ENCODE results near the gene AADACL4. TPM values are rescaled to one million over a fixed set of nuclear protein-coding genes. Genes with fewer than 3 reads are reported as not detected.

Gene AADACL4
- not detected in 3 replicates for total RNA-seq
- long read RNA-seq: 0 reads

DNA sequence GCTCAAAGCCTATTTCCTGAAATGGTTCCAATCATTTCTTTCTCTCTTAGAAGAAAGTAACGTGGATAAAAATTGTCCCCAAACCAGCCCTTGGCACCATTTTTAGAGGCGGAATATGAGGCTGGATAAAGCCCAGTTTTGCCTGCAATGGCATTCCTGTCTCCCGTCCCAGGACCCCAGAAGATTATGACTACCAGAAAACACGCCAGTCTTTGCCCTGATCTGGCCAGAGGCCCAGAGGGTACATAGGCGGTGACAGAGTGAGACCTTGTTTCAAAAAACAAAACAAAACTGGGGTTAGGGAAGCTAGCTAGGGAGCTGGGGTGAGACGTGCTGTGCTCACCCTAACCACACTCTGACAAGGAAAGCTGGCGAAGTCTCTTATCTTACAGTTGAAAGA, at the start of gene AADACL4:
TSS of gene AADACL4 (plus strand) at position 301 of the 400 bp plus-strand sequence. CDS start 462 bp downstream, outside the sequence.
- peaks cover 25% of the 10 kb centered on the region for H3K9me3 Mint-ChIP-seq (ENCODE audit: low read depth)

DNA sequence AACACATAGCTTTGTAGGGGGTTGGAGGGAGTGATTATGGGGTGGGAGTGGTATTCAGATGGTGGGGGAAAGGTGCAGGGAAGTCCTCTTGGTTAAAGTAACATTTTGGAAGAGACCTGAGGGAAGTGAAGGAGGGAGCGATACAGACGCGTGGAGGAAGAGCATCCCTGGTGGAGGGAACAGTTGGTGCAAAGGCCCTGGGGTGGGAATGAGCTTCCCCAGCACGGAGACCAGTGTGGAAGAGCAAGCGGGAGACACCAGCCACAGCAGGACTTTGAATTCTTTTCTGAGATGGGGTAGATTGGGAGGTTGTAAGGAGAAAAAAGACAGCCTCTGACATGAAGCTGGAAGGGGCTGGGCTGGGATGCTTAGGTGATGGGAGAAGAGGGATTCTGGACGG, 49.4 kb upstream of the AADACL4 start:
- Mint-ChIP-seq H3K9me3 (ENCODE audit: low read depth) (no peaks in the 10 kb centered on the region), H3K4me3 (ENCODE audit: unreplicated experiment) (peak overlapping the region; percentile 67), H3K27me3 (ENCODE audit: low read depth) (no peaks in the 10 kb centered on the region), H3K27ac (ENCODE audit: unreplicated experiment) (peak overlapping the region; percentile 75), H3K4me1 (ENCODE audit: low read depth) (peaks cover 35% of the 10 kb centered on the region), H3K36me3 (ENCODE audit: low read depth) (peaks cover 3% of the 10 kb centered on the region)
- no peak for DNase-seq (ENCODE audit: low spot score)
- TF ChIP-seq, protein P1, sequence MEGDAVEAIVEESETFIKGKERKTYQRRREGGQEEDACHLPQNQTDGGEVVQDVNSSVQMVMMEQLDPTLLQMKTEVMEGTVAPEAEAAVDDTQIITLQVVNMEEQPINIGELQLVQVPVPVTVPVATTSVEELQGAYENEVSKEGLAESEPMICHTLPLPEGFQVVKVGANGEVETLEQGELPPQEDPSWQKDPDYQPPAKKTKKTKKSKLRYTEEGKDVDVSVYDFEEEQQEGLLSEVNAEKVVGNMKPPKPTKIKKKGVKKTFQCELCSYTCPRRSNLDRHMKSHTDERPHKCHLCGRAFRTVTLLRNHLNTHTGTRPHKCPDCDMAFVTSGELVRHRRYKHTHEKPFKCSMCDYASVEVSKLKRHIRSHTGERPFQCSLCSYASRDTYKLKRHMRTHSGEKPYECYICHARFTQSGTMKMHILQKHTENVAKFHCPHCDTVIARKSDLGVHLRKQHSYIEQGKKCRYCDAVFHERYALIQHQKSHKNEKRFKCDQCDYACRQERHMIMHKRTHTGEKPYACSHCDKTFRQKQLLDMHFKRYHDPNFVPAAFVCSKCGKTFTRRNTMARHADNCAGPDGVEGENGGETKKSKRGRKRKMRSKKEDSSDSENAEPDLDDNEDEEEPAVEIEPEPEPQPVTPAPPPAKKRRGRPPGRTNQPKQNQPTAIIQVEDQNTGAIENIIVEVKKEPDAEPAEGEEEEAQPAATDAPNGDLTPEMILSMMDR (IDR thresholded peaks at IDR 0.05): no peak

More for the DNA sequence above, at the start of gene AADACL4:
- no peak within 1 kb of the TSS for H3K4me3 Mint-ChIP-seq (ENCODE audit: unreplicated experiment)
- TF ChIP-seq, protein P1 (IDR thresholded peaks at IDR 0.05): no peak
- H3K27me3 Mint-ChIP-seq (ENCODE audit: low read depth): peaks cover 5% of the 10 kb centered on the region
- peaks cover 8% of the 10 kb centered on the region for H3K36me3 Mint-ChIP-seq (ENCODE audit: low read depth)
- peaks cover 4% of the 10 kb centered on the region for H3K4me1 Mint-ChIP-seq (ENCODE audit: low read depth)
- no peak for DNase-seq (ENCODE audit: low spot score)
- H3K27ac Mint-ChIP-seq (ENCODE audit: unreplicated experiment): no peak within 1 kb of the TSS

DNA sequence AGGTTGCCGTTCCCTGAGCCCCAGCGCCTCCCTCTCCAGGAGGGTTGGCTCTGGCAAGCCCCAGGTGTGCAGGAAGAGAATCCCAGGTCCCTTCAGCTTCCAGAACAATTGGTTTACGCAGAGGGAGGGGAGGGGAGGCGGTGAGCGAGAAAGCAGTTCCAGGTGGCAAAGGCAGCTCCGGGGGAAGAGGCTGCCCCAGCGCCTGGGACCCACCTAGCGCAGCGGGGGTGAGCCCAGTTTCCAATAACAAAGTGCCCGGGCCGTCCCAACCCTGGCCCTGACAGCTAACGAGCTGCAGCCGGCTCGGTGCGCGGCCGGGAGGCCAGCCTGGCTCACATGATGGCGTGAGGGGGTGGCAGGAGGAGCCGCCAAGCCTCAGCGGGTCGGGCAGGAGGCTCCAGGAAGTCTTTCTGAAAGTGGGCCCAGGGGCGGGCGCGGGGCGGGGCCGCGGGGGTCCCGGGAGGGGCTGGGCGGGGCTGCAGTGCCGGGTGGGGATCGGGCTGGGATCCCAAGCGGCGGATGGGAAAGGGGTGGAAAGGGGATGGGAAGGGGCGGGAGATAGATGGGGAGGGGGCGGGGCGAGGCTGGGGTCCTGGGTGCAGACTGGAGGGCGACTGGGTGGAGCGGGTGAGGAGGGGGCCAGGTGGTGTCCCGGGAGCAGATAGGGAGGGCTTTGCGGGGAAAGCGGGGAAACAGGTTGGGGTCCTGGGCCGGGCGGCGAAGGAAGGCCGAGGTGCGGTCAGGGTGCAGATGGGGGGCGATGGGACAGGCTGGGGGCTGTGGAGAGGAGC, 48.7 kb upstream of the AADACL4 start:
- peak overlapping the region; percentile 67 for H3K4me3 Mint-ChIP-seq (ENCODE audit: unreplicated experiment)
- H3K27me3 Mint-ChIP-seq (ENCODE audit: low read depth): no peaks in the 10 kb centered on the region
- H3K27ac Mint-ChIP-seq (ENCODE audit: unreplicated experiment): peak overlapping the region; percentile 75
- H3K4me1 Mint-ChIP-seq (ENCODE audit: low read depth): peaks cover 35% of the 10 kb centered on the region
- H3K9me3 Mint-ChIP-seq (ENCODE audit: low read depth): no peaks in the 10 kb centered on the region
- TF ChIP-seq, protein P1 (IDR thresholded peaks at IDR 0.05): no peak
- peaks cover 3% of the 10 kb centered on the region for H3K36me3 Mint-ChIP-seq (ENCODE audit: low read depth)
- no peak for DNase-seq (ENCODE audit: low spot score)

DNA sequence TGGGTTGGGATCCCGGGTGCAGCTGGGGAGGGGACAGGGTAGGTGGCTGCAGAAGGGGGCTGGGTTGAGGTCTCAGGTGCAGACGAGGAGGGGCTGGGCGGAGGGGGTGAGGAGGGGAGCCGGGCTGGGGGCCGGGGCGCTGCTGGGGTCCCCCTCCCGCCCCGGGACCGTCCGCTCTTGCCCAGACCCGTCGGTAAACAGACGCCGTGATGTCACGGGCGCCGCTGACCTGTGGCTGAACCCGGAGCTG, 48.2 kb upstream of the AADACL4 start:
- H3K27me3 Mint-ChIP-seq (ENCODE audit: low read depth): no peaks in the 10 kb centered on the region
- peaks cover 3% of the 10 kb centered on the region for H3K36me3 Mint-ChIP-seq (ENCODE audit: low read depth)
- no peaks in the 10 kb centered on the region for H3K9me3 Mint-ChIP-seq (ENCODE audit: low read depth)
- TF ChIP-seq, protein P1 (IDR thresholded peaks at IDR 0.05): no peak
- H3K27ac Mint-ChIP-seq (ENCODE audit: unreplicated experiment): peak overlapping the region; percentile 61
- H3K4me1 Mint-ChIP-seq (ENCODE audit: low read depth): peaks cover 35% of the 10 kb centered on the region
- H3K4me3 Mint-ChIP-seq (ENCODE audit: unreplicated experiment): peak overlapping the region; percentile 57
- no peak for DNase-seq (ENCODE audit: low spot score)

DNA sequence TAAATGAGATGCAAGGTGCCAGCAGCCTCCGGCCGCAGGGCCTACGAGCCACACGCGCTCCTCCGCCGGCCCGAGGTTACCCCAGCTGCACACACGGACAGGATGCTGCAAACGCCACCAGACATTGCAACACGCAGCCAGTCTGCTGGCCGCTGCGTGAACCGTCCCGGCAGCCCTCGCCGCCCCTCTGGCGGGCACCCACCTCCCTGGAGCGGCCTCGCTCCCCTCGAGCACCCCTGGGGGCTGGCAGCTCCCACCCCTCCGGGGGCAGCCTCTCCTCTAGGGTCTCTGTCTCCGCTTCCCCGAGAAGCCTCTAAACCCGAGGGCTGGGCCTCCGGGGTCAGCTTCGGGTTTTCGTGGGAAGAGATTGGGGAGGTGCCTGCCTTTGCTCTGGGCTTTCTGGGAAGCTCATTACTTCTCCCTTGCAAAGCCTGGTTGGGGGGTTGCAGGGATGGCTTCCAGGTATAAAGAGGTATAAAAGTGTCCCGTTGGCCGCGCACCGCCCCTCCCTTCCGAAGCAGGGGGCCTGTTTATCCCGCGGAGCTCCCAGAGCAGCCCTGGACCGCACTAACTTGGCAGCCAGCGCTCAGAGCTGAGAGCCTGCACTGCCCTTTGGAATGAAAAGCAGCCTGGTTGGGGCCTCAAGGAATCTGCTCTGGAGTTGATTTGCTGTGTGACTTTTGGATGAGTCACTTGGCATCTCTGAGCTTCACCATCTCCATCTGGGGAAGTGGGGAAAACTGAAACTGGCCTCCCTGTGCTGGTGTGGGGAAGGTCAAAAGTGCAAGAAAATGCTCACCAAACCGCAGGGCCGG, 47.7 kb upstream of the AADACL4 start:
- Mint-ChIP-seq H3K27me3 (ENCODE audit: low read depth) (no peaks in the 10 kb centered on the region), H3K9me3 (ENCODE audit: low read depth) (no peaks in the 10 kb centered on the region), H3K4me3 (ENCODE audit: unreplicated experiment) (peak overlapping the region; percentile 57), H3K4me1 (ENCODE audit: low read depth) (peaks cover 35% of the 10 kb centered on the region), H3K36me3 (ENCODE audit: low read depth) (peaks cover 3% of the 10 kb centered on the region), H3K27ac (ENCODE audit: unreplicated experiment) (peak overlapping the region; percentile 94)
- TF ChIP-seq, protein P1 (IDR thresholded peaks at IDR 0.05): no peak
- no peak for DNase-seq (ENCODE audit: low spot score)

All from chondrocyte (in vitro differentiated cells).